Inferior parietal cortex (tissue), 1 donor: ENCODE data around the gene ZP4.
A peak's percentile ranks its signal among the peaks of the same experiment; 100 is the strongest.

Experiments
- DNase-seq: peaks from one replicate; pipeline ENCODE4 v3.0.0-alpha.2; 2016; ENCODE audit errors: extremely low spot score

ZP4 gene, protein sequence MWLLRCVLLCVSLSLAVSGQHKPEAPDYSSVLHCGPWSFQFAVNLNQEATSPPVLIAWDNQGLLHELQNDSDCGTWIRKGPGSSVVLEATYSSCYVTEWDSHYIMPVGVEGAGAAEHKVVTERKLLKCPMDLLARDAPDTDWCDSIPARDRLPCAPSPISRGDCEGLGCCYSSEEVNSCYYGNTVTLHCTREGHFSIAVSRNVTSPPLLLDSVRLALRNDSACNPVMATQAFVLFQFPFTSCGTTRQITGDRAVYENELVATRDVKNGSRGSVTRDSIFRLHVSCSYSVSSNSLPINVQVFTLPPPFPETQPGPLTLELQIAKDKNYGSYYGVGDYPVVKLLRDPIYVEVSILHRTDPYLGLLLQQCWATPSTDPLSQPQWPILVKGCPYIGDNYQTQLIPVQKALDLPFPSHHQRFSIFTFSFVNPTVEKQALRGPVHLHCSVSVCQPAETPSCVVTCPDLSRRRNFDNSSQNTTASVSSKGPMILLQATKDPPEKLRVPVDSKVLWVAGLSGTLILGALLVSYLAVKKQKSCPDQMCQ

DNA sequence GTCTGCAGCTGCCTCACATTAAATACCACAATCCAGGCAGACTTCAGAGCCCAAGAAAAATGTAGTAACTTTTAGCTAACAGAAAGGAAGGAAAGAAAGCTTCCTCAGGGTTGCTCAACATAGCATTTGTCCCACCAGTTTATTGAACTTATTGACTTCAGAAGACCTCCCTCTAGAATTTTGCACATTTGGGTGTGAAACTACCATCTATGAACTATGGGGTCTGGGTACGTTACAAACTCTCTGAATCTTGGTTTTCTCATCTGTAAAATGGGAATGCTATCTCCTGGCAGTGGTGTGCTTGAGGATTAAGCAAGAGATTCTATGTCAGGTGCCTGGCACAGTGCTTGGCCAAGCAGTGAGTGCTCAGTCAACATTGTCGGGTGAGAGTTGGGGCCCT, at the start of gene ZP4:
TSS of gene ZP4 (minus strand) at position 101 of the 400 bp plus-strand sequence. CDS start 287 bp downstream, outside the sequence.
- DNase-seq: no peak

DNA sequence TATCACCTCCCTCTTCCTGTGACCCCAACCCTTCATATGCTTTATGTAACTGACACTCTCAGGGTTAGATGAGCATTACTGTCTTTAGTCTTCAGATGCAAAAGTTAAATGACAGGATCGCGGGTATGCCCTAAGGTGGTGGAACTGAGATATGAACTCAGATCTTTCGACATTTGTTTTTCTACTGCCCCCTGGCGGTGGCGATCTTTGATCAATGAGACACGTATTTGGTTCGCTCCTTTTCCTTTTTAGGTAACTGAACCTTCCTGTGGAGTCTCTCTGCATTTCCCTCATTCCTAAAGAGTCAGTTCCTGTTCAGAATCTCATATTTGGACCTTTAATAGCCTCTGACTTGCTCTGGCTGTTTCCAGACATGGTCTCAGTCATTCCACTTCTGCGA, 47.8 kb upstream of the ZP4 start:
- no peak for DNase-seq

GRCh38 chr1:237938068-237938467, 47.3 kb upstream of the ZP4 start:
- DNase-seq: no peak

DNA sequence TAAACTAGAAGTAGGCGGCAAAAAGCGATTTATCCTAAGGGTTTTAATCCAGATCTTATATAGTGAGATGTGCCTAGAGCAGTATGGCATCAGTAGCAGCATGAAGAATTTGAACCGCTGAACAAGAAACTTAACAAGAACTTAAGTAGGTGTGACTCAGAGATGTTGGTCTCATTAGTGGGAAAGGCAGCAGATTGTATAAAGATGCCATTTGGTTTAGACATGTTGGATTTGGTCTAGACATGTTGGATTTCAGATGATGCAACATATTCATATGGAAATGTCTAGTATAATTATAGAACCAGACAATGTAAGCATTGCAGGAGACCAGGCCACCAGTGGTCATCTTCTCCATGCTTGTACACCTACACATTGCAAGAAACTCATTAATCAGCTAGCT, 42.1 kb upstream of the ZP4 start:
- DNase-seq: no peak

GRCh38 chr1:237931581-237931980, 40.9 kb upstream of the ZP4 start:
- DNase-seq: no peak

DNA sequence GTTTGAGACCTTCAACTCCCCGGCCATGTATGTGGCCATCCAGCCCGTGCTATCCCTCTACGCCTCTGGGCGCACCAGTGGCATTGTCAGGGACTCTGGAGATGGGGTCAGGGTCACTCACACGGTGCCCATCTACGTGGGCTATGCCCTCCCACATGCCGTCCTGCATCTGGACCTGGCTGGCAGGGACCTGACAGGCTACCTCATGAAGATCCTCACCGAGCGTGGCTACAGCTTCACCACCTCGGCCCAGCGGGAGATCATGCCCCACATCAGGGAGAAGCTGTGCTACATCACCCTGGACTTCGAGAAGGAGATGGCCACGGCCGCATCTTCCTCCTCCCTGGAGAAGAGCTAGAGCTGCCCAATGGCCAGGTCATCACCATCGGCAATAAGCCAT, 36.5 kb upstream of the ZP4 start:
- no peak for DNase-seq

DNA sequence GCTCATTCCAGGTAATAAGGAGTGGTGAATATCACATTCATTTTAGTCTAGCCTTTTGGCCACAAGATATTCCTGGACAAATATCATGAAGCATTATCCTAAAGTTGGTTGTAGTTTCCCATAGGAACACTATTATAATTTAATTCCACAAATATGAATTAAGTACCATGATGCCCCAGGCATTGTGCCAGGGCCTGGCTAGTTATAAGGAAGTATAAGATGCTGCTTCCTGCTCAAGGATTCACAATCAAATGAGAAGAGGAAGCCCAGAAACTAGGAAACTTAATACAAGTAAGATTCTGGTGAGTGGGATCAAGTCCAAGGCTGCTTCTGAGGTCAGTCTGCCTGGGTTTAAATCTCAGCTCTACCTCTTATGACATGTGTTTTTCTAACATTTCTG, 30.6 kb upstream of the ZP4 start:
- DNase-seq: no peak

GRCh38 chr1:237913345-237913744, 22.6 kb upstream of the ZP4 start:
- DNase-seq: no peak

- no peak for DNase-seq
Observed at GRCh38 chr1:237911911-237912310, 21.2 kb upstream of the ZP4 start.

DNA sequence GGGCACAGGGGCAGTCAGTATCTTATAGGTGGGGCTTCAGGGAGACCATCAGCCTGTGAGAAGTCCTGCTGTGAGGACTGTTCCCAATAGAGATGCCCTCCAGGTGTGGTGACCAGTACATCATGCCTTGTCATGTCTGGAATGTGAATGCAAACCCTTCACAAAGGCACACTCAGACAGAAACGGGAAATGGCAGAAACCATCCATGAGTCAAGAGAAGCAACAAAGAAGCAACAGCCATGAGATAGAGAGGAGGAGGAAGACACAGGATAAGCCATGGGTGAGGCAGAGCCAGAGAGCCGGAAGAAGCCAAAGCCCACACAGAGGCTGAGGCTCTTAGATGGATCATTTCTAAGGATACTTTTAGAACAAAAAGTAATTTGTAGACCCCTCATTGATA, 20.1 kb upstream of the ZP4 start:
- DNase-seq: no peak

- DNase-seq: no peak
Observed at GRCh38 chr1:237903961-237904360, 13.2 kb upstream of the ZP4 start.

- no peak for DNase-seq
Observed at GRCh38 chr1:237902960-237903743, 12.4 kb upstream of the ZP4 start.

DNA sequence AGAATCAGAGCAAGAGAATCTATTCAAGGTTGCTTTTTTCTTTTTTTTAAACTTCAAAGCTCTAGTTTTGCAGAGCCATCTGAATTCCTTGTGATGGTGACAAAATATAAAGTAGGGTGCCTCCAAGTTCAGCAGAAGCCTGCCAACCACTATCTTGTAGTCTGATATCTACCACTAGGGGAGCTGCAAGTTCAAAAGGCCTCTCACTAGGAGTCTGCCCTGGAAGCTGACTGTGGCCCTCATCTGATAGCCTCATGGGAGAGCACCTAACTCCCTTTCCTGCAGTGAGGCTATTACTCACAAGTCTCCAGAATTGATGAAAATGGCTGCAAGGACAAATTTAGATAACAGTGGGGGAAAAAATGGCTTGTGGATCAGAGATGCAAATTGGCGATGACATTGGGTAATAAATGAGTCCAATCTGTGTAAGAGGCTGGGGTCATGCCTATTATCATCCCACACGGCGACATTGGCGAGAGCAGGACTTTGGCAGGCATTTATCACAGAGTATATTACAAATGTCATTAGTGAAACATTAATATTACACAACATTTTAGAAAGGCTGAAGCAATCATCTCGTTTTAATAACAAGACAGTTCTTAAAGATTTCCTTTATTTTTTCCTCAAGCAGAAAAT, 10.7 kb upstream of the ZP4 start:
- peak; percentile 22 for DNase-seq

DNA sequence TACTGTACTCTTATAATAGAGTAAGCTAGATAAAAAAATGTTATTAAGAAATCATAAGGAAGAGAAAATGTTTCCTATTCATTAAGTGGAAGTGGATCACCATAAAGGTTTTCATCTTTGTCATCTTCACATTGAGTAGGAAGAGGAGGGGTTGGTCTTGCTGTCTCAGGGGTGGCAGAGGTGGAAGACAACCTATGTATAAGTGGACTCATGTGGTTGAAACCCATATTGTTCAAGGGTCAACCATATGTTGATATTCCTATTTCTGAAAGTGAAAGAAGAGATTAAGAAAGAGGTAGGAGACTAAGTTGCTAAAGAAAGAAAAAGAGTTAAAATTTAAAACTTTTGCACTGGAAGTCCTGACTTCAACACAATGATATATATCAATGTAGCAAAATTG, 4.9 kb upstream of the ZP4 start:
- no peak for DNase-seq

- DNase-seq: no peak
Observed at GRCh38 chr1:237894131-237894530, 3.4 kb upstream of the ZP4 start.

- DNase-seq: no peak
Observed at GRCh38 chr1:237891979-237892378, 1.3 kb upstream of the ZP4 start.

DNA sequence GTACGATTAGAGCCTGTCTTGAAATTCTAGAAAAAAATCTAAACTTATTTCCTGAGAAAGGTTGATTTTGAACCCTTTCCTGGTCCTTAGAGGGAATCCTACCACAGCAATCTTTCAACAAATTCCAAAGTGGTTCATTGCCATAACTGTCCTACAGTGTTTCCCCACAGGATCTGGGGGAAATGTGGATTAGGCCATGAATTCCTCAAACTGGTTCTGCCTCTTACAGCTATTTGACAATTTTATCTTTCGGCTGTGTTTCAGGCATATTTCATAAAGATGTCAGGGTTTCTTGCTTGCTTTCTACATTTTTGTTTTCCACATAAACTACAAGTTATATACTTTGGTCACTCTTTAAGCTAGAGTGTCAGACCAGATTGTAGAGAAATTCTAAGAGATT, 544 bp upstream of the ZP4 start:
- DNase-seq: no peak

GRCh38 chr1:237890416-237890815, 306 bp downstream of the ZP4 start:
- no peak for DNase-seq

DNA sequence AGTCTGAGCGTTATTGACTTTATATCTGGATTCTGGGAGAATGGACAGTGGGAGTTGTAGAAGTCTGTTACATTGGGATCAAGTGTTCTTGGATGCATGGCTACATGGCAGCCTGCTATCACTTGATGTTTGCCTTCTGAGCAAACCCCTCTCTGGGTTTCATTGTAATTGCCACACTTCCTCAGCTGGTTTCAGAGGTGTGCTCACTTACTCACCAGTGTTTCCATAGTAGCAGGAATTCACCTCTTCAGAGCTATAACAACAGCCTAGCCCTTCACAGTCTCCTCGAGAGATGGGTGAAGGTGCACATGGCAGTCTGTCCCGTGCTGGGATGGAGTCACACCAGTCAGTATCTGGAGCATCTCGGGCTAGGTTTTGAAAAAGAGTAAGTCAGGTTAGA, 2.6 kb downstream of the ZP4 start:
- no peak for DNase-seq

DNA sequence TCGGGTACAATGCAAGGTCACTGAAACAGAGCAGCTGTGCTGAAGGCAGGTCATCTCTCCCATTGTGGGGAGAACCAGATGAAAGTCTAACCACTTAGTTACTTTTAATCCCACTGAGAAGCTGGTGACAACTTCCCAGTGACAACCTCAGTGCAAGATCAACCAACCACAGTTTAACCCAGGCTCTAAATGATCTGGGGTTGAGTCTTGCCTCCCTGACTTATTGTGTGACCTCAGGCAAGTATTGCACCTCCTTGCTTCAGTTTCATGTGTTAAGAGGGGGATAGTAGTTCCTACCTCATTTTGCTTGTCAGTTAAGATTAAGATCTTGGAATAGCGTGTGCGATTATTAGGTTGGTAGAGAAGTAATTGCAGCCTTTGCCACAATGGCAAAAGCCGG, 3.2 kb downstream of the ZP4 start:
- no peak for DNase-seq

DNA sequence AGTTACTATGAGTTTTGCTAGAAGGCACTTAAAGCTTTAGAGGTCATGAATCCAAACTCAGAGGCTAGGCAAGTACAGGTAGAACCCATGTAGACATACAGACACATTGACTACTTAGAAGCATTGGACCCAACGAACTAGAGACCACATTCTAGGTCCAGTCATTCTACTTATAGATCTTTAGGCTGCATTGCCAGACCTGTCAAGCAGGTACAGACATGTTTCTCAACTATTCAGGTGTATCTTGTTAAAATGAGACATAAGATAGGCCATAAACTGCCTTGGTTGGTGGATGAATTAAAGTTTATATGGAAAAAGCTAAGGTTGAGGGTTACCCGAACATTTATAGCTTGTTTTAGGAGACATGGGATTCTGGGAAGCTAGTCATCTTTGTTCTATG, 6.5 kb downstream of the ZP4 start:
- no peak for DNase-seq

DNA sequence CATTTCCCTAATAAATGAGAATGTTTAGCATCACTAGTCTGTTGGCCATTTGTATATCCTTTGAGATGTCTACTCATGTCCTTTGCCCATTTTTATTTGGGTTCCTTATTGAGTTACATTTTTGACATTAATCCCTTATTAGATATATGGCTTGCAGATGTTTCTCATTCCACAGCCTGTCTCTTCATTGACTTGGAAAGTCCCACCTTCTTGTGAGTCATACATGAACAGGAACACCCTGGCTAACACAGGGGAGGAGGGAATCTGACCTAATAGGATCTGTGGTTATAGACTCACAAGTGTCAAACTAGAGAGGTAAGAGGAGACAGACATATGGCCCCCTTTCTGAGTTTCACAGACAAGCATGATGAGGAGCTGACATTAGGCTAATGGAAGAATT, 11.5 kb downstream of the ZP4 start:
- DNase-seq: no peak
